ENCODE measurements around the gene EXOC7.

EXOC7 gene

GRCh38 chr17:76103274-76104139 is at the start of gene EXOC7:
Gene EXOC7, minus strand, starts transcription at chr17:76103787. Its CDS starts 95 bp downstream, at chr17:76103692.
- DNase-seq, result peak; percentile 92

DNA sequence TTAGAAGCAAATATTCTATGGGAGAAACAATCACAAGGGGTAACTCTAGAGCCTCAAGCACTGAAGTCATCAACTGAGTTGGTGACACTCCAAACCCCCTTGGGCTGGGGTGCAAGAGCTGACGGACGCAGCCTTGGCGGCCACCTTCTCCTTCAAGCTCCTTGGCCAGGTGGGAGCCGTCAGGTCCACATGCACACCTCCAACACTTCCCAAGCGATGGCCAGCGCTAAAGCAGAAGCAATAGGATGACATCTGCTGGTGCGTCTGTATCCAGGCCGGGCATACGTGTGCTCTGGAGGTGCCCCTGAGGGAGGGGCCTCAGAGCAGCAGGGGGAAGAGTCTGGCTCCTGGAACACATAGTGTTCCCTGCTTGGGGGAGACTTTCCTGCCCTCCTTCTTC is 49.6 kb upstream of the EXOC7 start:
- DNase-seq, result no peak

DNA sequence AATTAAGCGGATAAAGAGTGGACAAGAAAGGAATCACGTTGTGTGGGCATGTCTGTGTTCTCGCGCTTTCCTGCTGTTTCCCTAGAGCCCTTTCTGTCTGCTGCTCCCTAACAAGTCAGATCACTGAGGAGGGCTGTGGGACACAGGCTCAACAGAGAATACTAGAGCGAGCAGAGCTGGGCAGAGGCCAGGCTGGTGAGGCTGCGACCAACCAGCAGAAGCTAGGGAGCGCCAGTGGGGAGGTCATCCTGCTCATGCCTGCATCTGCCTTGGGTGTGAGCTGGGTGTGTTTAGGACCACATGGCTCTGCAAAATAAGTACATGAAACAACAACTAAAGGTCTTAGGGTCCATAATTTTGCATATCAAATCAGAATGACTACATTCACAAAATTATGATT is 49.0 kb upstream of the EXOC7 start:
- DNase-seq, result no peak

DNA sequence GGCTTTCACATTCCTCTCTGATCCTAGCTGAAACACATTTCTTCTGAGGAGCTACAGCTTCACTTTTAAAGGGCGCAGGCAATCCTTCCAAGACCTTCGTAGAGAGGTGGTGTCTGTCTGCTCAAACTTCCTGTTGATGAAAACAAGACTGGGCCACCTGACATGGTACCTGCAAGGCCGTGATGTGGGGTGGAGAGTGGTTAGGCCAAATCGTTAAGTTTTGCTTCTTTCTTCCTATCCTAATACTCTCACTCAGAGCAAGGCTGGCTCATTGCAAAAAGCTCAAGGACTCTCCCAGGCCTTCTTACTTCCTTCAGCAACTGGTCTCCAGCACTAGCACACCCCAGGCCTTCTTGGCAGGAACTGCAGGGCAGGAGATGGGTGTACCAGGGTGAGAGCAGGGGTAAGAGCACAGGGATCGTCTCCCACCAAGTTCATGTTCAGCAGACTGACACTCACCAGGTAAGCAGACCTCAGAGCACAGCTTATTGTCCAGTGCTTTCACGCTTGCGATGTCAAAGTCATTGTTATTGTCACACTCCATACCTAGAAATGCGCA is 48.4 kb upstream of the EXOC7 start:
- no peak for DNase-seq

GRCh38 chr17:76150712-76151622 is 47.4 kb upstream of the EXOC7 start:
- DNase-seq, result no peak

DNA sequence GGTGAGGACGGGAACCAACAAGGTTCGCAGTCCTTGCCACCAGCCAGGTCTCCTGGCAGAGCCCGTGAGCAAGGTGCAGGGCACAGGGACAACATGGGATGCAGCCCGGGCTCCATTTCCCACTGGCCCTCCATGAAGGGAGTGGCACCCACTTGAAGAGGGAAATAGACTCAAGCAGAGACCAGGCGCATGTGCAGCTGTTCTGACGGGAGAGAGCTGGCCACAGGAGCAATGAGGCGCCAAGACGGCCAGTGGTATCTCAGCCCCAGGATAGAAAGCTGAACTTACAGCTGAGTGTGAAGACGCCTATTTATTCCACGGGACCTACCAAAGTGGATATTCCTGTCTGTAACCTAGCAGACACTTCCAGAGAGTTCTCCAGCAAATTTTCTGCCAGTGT is 45.6 kb upstream of the EXOC7 start:
- no peak for DNase-seq

GRCh38 chr17:76148015-76148326 is 44.4 kb upstream of the EXOC7 start:
- no peak for DNase-seq

- DNase-seq, result no peak
Measured at GRCh38 chr17:76147211-76148014, 43.8 kb upstream of the EXOC7 start.

DNA sequence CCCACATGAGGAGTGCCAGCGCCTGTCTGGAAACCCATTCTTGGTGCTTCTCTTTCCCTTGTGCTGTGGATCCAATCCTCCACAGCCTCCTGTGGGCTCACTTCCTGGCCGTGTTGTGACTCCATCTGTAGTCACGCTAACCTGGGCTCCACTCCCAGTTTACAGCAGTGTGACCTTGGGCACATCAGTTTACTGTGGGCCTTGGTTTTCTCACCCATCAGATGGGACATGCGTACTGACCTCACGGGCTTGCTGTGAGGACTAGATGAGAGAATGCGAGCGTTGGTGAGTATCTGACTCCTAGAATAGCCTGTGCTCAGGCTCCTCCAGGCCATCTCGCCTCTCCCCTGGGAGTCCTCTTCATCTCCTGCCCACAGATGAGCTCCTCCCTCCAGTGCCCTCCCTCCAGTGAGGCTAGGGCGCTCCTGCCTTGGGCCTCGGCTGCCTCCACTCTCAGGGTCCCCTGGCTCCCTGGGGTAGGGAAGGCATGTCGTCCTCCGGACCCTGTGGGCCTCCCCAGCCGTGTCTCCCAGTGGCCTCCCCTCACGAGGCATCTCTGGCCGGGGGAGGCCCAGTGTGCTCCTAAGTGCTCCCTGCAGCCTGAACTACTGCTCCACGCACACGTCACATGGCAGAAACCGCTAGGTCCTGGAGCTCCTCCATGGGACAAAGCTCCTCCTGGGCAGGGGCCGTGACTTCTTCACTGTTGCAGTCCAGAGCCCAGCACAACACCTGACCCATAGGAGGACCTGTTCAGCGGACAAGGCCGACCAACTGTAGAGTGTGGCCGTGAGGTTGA is 42.7 kb upstream of the EXOC7 start:
- no peak for DNase-seq

- peak; percentile 49 for DNase-seq
Measured at GRCh38 chr17:76145231-76146052, 41.9 kb upstream of the EXOC7 start.

DNA sequence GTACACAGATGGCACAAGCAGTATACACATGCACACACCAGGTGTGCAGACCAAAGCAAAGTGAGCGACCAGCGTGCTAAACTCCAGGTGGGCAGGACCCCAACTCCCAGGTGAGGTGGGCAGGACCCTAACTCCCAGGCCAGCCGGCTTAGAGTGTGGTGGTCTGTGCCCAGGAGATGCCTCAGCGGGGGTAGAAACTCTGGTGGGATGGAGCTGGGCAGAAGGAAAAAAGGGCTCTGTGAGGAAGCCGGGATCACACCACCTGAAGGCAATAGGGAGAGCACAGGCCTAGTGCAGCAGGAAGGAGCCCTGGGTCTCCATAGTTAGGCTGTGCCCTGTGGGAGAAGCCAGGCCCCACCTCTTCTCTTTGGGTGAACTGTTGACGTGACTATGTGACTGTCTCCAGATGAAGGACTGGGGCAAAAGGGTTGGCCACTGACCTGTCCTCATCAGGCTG is 39.0 kb upstream of the EXOC7 start:
- no peak for DNase-seq

- DNase-seq, result no peak
Measured at GRCh38 chr17:76142039-76142584, 38.5 kb upstream of the EXOC7 start.

- DNase-seq, result peak; percentile 87
Measured at GRCh38 chr17:76141212-76142038, 37.8 kb upstream of the EXOC7 start, which contains the start of gene FOXJ1. Gene FOXJ1, minus strand, starts transcription at chr17:76141245. Its CDS starts 850 bp downstream, at chr17:76140395.

- DNase-seq, result no peak
Measured at GRCh38 chr17:76140661-76141211, 37.1 kb upstream of the EXOC7 start.

DNA sequence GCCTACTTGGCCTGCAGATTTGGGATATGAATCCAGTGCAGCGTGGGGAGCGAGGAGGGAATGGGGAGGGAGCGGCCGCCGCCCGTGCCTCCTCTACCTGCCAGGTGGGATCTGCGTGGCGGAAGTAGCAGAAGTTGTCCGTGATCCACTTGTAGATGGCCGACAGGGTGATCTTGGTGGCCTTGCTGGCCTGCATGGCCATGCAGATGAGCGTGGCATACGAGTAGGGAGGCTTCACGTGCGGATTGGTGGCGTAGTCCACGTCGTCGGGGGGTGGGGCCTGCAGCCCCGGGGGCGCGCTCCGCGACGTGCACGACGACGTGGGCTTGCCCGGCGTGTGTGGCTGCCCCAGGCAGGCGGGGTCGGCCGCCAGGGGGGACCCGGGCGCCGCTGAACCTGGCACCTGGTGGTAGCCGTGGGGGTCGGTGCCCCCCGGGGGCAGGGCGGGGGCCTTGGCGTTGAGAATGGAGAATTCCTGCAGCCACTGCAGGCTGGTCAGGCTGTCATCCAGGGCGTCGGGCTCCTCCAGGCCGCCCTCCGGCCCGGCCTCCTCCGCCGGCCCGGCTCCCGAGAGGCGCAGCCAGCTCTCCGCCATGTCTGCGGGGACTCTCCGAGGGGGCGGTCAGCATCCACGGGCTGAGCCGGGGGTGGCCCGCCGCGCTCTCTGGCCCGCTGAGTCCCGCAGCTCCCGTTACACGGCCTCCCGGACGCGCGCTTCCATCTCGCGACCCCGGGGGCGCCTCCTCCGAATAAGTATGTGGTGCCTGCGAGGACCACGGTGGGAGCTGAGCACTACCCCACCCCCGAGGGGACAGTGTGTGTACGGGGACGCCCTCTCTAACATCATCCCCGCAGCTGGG is 36.4 kb upstream of the EXOC7 start:
- DNase-seq, result peak; percentile 60

- DNase-seq, result no peak
Measured at GRCh38 chr17:76138896-76139752, 35.5 kb upstream of the EXOC7 start.

DNA sequence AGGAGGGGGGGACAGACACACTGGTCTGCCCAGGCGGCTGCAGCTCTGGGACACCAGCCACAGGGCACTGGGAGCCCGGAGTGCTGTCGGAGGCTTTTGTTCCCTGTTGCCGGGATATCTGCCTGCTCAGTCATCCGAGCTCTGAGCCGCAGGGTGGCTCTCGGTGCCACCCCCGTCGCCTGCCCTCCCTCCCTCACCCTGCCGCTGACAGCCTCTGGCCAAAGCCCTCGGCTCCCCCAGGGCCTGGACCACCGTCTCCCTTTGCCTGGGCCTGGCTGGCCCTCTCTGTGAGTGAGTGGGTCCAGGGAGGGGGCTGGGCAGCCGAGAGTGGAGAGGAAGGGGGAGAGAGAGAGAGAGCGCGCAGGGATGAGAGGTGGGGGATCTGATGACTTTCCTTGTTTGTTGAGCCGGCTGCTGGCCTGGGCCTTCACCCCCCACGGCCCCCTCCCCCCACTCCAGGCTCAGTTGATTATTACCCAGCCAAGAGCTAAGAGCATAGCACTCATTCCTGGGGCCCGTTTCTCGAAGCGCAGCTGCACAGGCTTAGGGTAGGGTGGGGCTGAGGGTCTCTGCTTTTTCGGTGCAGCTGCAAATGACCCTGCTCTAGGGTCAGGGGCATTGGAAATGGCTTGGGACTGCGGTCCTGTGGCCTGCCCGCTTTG is 34.8 kb upstream of the EXOC7 start:
- no peak for DNase-seq

Measured in activated naive CD4-positive, alpha-beta T cell treated with anti-CD3 and anti-CD28 coated beads, Interleukin-2, amount 50 U/mL, for 16 hours (primary cell).